ENCODE measurements around the gene BICDL1. TPM values are rescaled to one million over a fixed set of nuclear protein-coding genes. Genes with fewer than 3 reads are reported as not detected.

BICDL1 gene
- total and polyA plus RNA-seq, 2 experiments from 2014 or later = not detected

GRCh38 chr12:119996417-119996816 lies 7.4 kb downstream of the BICDL1 start:
- no peak for DNase-seq
- Histone ChIP-seq H3K4me3 (no peak overlapping the region), H3K9me2 (ENCODE audit: insufficient read depth) (no peaks in the 10 kb centered on the region), H3K9me3 (ENCODE audit: low read depth) (no peaks in the 10 kb centered on the region), H3K27me3 (replicated peaks; ENCODE audit: insufficient read depth) (peaks cover 35% of the 10 kb centered on the region), H3F3A (ENCODE audit: insufficient read depth) (no peaks in the 10 kb centered on the region), H3K4me2 (ENCODE audit: unreplicated experiment) (no peak overlapping the region), H3K79me2 (ENCODE audit: insufficient read depth) (no peaks in the 10 kb centered on the region), H3K4me1 (ENCODE audit: insufficient read depth) (no peaks in the 10 kb centered on the region), H4K20me1 (ENCODE audit: insufficient read depth) (no peaks in the 10 kb centered on the region), H2AFZ (no peak overlapping the region), H3K9ac (no peak overlapping the region), H3K27ac (no peak overlapping the region), H3K36me3 (ENCODE audit: low read depth) (no peaks in the 10 kb centered on the region)
- TF ChIP-seq EZH2 (IDR thresholded peaks at IDR 0.05; ENCODE audit: insufficient read depth, poor library complexity, severe bottlenecking) (no peak), EZH2phosphoT487 (IDR thresholded peaks at IDR 0.05; ENCODE audit: insufficient read depth, low read depth) (no peak)
- whole genome bisulfite sequencing, 2 experiments (ENCODE audit: low coverage in 1 of 2, low lambda C conversion rate in 2 of 2, missing lambda C conversion rate in 2 of 2) = 68 to 85% methylated on average over 1 of the region's 1 CpG
- in situ Hi-C loops (cut with MboI) = no loop called here

GRCh38 chr12:119998471-119999245 lies 9.6 kb downstream of the BICDL1 start:
- Histone ChIP-seq H4K20me1 (ENCODE audit: insufficient read depth) (no peaks in the 10 kb centered on the region), H3K4me3 (no peak overlapping the region), H3K4me1 (ENCODE audit: insufficient read depth) (no peaks in the 10 kb centered on the region), H3K27ac (no peak overlapping the region), H3K9me3 (ENCODE audit: low read depth) (no peaks in the 10 kb centered on the region), H3K4me2 (ENCODE audit: unreplicated experiment) (no peak overlapping the region), H2AFZ (no peak overlapping the region), H3K79me2 (ENCODE audit: insufficient read depth) (no peaks in the 10 kb centered on the region), H3K36me3 (ENCODE audit: low read depth) (no peaks in the 10 kb centered on the region), H3F3A (ENCODE audit: insufficient read depth) (no peaks in the 10 kb centered on the region), H3K27me3 (replicated peaks; ENCODE audit: insufficient read depth) (peaks cover 22% of the 10 kb centered on the region), H3K9me2 (ENCODE audit: insufficient read depth) (no peaks in the 10 kb centered on the region), H3K9ac (no peak overlapping the region)
- no peak for TF ChIP-seq EZH2phosphoT487 (IDR thresholded peaks at IDR 0.05; ENCODE audit: insufficient read depth, low read depth)
- TF ChIP-seq EZH2 (IDR thresholded peaks at IDR 0.05; ENCODE audit: insufficient read depth, poor library complexity, severe bottlenecking) = no peak
- in situ Hi-C loops (cut with MboI) = no loop called here
- WGBS, 2 experiments (ENCODE audit: low coverage in 1 of 2, low lambda C conversion rate in 2 of 2, missing lambda C conversion rate in 2 of 2) = 55 to 60% methylated on average over 13 of the region's 13 CpGs
- no peak for DNase-seq

- Histone ChIP-seq H3K9ac (no peak overlapping the region), H3K4me1 (ENCODE audit: insufficient read depth) (no peaks in the 10 kb centered on the region), H3K9me3 (ENCODE audit: low read depth) (no peaks in the 10 kb centered on the region), H3K4me2 (ENCODE audit: unreplicated experiment) (no peak overlapping the region), H3K4me3 (no peak overlapping the region), H3K27ac (no peak overlapping the region), H3K9me2 (ENCODE audit: insufficient read depth) (no peaks in the 10 kb centered on the region), H3K27me3 (replicated peaks; ENCODE audit: insufficient read depth) (peaks cover 23% of the 10 kb centered on the region; the same call in 1 of the 2 replicates), H3K79me2 (ENCODE audit: insufficient read depth) (no peaks in the 10 kb centered on the region), H2AFZ (no peak overlapping the region), H3F3A (ENCODE audit: insufficient read depth) (no peaks in the 10 kb centered on the region), H3K36me3 (ENCODE audit: low read depth) (no peaks in the 10 kb centered on the region), H4K20me1 (ENCODE audit: insufficient read depth) (no peaks in the 10 kb centered on the region)
- TF ChIP-seq EZH2 (IDR thresholded peaks at IDR 0.05; ENCODE audit: insufficient read depth, poor library complexity, severe bottlenecking) (no peak), EZH2phosphoT487 (IDR thresholded peaks at IDR 0.05; ENCODE audit: insufficient read depth, low read depth) (no peak)
- no peak for DNase-seq
- 56 to 65% methylated on average over 3 of the region's 3 CpGs for WGBS, 2 experiments (ENCODE audit: low coverage in 1 of 2, low lambda C conversion rate in 2 of 2, missing lambda C conversion rate in 2 of 2)
- in situ Hi-C loops (cut with MboI) = no loop called here
These were observed 11.5 kb downstream of the BICDL1 start for GRCh38 chr12:120000556-120000955.

GRCh38 chr12:120006258-120006975 lies 17.4 kb downstream of the BICDL1 start:
- Histone ChIP-seq H4K20me1 (ENCODE audit: insufficient read depth) (no peaks in the 10 kb centered on the region), H3K9me3 (ENCODE audit: low read depth) (no peaks in the 10 kb centered on the region), H3K4me3 (no peak overlapping the region), H3F3A (ENCODE audit: insufficient read depth) (no peaks in the 10 kb centered on the region), H3K79me2 (ENCODE audit: insufficient read depth) (no peaks in the 10 kb centered on the region), H3K36me3 (ENCODE audit: low read depth) (no peaks in the 10 kb centered on the region), H3K27me3 (replicated peaks; ENCODE audit: insufficient read depth) (peaks cover 20% of the 10 kb centered on the region; the same call in 1 of the 2 replicates), H3K27ac (no peak overlapping the region), H3K9me2 (ENCODE audit: insufficient read depth) (no peaks in the 10 kb centered on the region), H3K4me2 (ENCODE audit: unreplicated experiment) (no peak overlapping the region), H2AFZ (no peak overlapping the region), H3K9ac (no peak overlapping the region), H3K4me1 (ENCODE audit: insufficient read depth) (no peaks in the 10 kb centered on the region)
- in situ Hi-C loops (cut with MboI) = no loop called here
- no peak for DNase-seq
- TF ChIP-seq EZH2 (IDR thresholded peaks at IDR 0.05; ENCODE audit: insufficient read depth, poor library complexity, severe bottlenecking) = no peak
- TF ChIP-seq EZH2phosphoT487 (IDR thresholded peaks at IDR 0.05; ENCODE audit: insufficient read depth, low read depth) = no peak
- WGBS, 2 experiments (ENCODE audit: low coverage in 1 of 2, low lambda C conversion rate in 2 of 2, missing lambda C conversion rate in 2 of 2) = 30 to 35% methylated on average over 3 of the region's 3 CpGs

Data from GM23248 (cell line).